IMR-90 (cell line): ENCODE data around the gene PHKB. TPM values are rescaled to one million over a fixed set of nuclear protein-coding genes. Genes with fewer than 3 reads are reported as not detected.

Source experiments
- ATAC-seq: fragments of 200-7000 bp; cut with Tn5 transposase; 2 replicates; pipeline ENCODE4 v1.9.1; 2020; ENCODE audit warnings: low read depth, mild to moderate bottlenecking, moderate library complexity
- BruUV-seq: library from RNA; stranded (reverse); fragments of 400-500 nt; replicated peaks from 2 replicates; lab custom pipeline; 2021; lab: Mats Ljungman, UMichigan
- CTCF ChIA-PET: fragments of 300-600 bp; formaldehyde crosslinking; extraction: SDS; loops from one replicate; lab custom pipeline; 2021; ENCODE audit warnings: antibody characterized with exemption; lab: Yijun Ruan, JAX
- POLR2A ChIA-PET: fragments of 300-600 bp; sonication (Branson Sonifier 250); formaldehyde crosslinking; loops from one replicate; lab custom pipeline; 2022; ENCODE audit warnings: antibody characterized with exemption; ENCODE audit not compliant: unreplicated experiment; lab: Charles Lee
- DNase-seq: peaks from one replicate; pipeline ENCODE4 v3.0.0; 2013
- H2AFZ ChIP-seq: replicated peaks from 2 replicates; pipeline ENCODE3; 2013; ENCODE audit warnings: low read length, mild to moderate bottlenecking; ENCODE audit not compliant: poor library complexity
- H2AK5ac ChIP-seq: 2 replicates; pipeline ENCODE4 v1.6.1; 2013; ENCODE audit warnings: low read depth, low read length, inconsistent platforms
- H2AK9ac ChIP-seq: replicated peaks from 2 replicates; pipeline ENCODE3; 2013; ENCODE audit warnings: mild to moderate bottlenecking, low read depth, low read length, moderate library complexity; ENCODE audit not compliant: poor library complexity
- H2BK120ac ChIP-seq: 2 replicates; pipeline ENCODE4 v1.6.1; 2013; ENCODE audit warnings: low read depth, low read length, inconsistent platforms
- H2BK15ac ChIP-seq: 3 replicates; pipeline ENCODE4 v1.6.1; 2013; ENCODE audit warnings: low read depth, low read length, inconsistent platforms
- H2BK20ac ChIP-seq: 2 replicates; pipeline ENCODE4 v1.6.1; 2013; ENCODE audit warnings: low read depth, mild to moderate bottlenecking, inconsistent platforms, low read length, moderate library complexity
- H2BK5ac ChIP-seq: 2 replicates; pipeline ENCODE4 v1.6.1; 2013; ENCODE audit warnings: mild to moderate bottlenecking, low read depth, low read length, inconsistent platforms; ENCODE audit not compliant: poor library complexity, severe bottlenecking
- H3K14ac ChIP-seq: replicated peaks from 2 replicates; pipeline ENCODE4 v1.6.1; 2013; ENCODE audit warnings: low read depth, low read length, inconsistent platforms
- H3K18ac ChIP-seq: 2 replicates; pipeline ENCODE4 v1.6.1; 2013; ENCODE audit warnings: low read depth, low read length, control low read depth
- H3K23ac ChIP-seq: 2 replicates; pipeline ENCODE4 v1.6.1; 2013; ENCODE audit warnings: low read depth, low read length, inconsistent platforms
- H3K27ac ChIP-seq: 2 replicates; pipeline ENCODE4 v1.5.1; 2013; ENCODE audit warnings: mild to moderate bottlenecking, control low read depth, low read length; ENCODE audit not compliant: insufficient read depth
- H3K27me3 ChIP-seq: 2 replicates; pipeline ENCODE4 v1.6.1; 2013; ENCODE audit warnings: low read length; ENCODE audit not compliant: control insufficient read depth, insufficient read depth
- H3K36me3 ChIP-seq: 2 replicates; pipeline ENCODE4 v1.6.1; 2013; ENCODE audit warnings: low read length, mixed read lengths; ENCODE audit not compliant: control insufficient read depth, insufficient read depth
- H3K4ac ChIP-seq: 2 replicates; pipeline ENCODE4 v1.6.1; 2013; ENCODE audit warnings: low read depth, low read length, inconsistent platforms
- H3K4me1 ChIP-seq: 2 replicates; pipeline ENCODE4 v1.6.1; 2013; ENCODE audit warnings: low read length, mixed read lengths; ENCODE audit not compliant: control insufficient read depth, insufficient read depth
- H3K4me2 ChIP-seq: 2 replicates; pipeline ENCODE4 v1.6.1; 2013; ENCODE audit warnings: low read depth, mild to moderate bottlenecking, control low read depth, low read length, moderate library complexity
- H3K4me3 ChIP-seq: 2 replicates; pipeline ENCODE4 v1.5.1; 2013; ENCODE audit warnings: low read depth, mild to moderate bottlenecking, control low read depth, low read length, moderate library complexity; ENCODE audit not compliant: insufficient read depth
- H3K56ac ChIP-seq: 2 replicates; pipeline ENCODE4 v1.6.1; 2013; ENCODE audit warnings: low read length, inconsistent platforms; ENCODE audit not compliant: insufficient read depth; ENCODE audit errors: extremely low read depth
- H3K79me1 ChIP-seq, 2 experiments: 2 replicates each; pipeline ENCODE4 v1.6.1; 2013; ENCODE audit warnings: low read length in 2 of 2, inconsistent platforms in 1 of 2, low read depth in 1 of 2
- H3K9ac ChIP-seq: 2 replicates; pipeline ENCODE4 v1.6.1; 2013; ENCODE audit warnings: low read depth, low read length, control low read depth
- H3K9me1 ChIP-seq: 2 replicates; pipeline ENCODE4 v1.6.1; 2013; ENCODE audit warnings: low read length, inconsistent platforms; ENCODE audit not compliant: insufficient read depth
- H3K9me3 ChIP-seq: 2 replicates; pipeline ENCODE4 v1.6.1; 2013; ENCODE audit warnings: low read length; ENCODE audit not compliant: control insufficient read depth, insufficient read depth
- H4K20me1 ChIP-seq: 2 replicates; pipeline ENCODE4 v1.6.1; 2013; ENCODE audit warnings: low read length, inconsistent platforms; ENCODE audit not compliant: insufficient read depth
- H4K5ac ChIP-seq: 2 replicates; pipeline ENCODE4 v1.6.1; 2013; ENCODE audit warnings: mild to moderate bottlenecking, low read depth, low read length, control low read depth
- H4K8ac ChIP-seq, 2 experiments: 2 replicates each; pipeline ENCODE4 v1.6.1; 2013; ENCODE audit warnings: low read depth in 2 of 2, low read length in 2 of 2, control low read depth in 1 of 2, inconsistent platforms in 1 of 2
- H4K91ac ChIP-seq: 2 replicates; pipeline ENCODE4 v1.6.1; 2013; ENCODE audit warnings: low read depth, low read length, inconsistent platforms; ENCODE audit not compliant: insufficient read depth
- FOS ChIP-seq: fragments of 150-350 bp; IDR thresholded peaks from 2 replicates; pipeline ENCODE4 v1.6.1; 2016; ENCODE audit warnings: low read depth, low read length
- WGBS, 2 experiments: methylation state at CpG; one replicate each; pipeline versions ENCODE4 v1.1.5 to v1.1.7; 2013; ENCODE audit warnings: missing lambda C conversion rate in 2 of 2; ENCODE audit not compliant: insufficient read length in 1 of 2; ENCODE audit errors: extremely low coverage in 2 of 2; 5-methylcytosine and 5-hydroxymethylcytosine counted together
- dilution Hi-C: fragments of 300-500 bp; cut with HindIII; formaldehyde crosslinking; loops from one replicate; pipeline ENCODE4 v1.14.3; 2018; ENCODE audit warnings: low sequenced_read_pairs; ENCODE audit not compliant: unreplicated experiment
- in situ Hi-C: fragments of 300-500 bp; cut with MboI; formaldehyde crosslinking; loops from 3 replicates; pipeline ENCODE4 v1.14.3; 2019; ENCODE audit warnings: low sequenced_read_pairs, inconsistent platforms, mixed read lengths
- intact Hi-C: fragments of 100-400 bp; cut with micrococcal nuclease; formaldehyde crosslinking; loops from 2 replicates; pipeline ENCODE4 v1.10.0; 2022
- polyA plus RNA-seq, 3 experiments: library from polyadenylated mRNA; depleted of rRNA; stranded (reverse); fragments of >200 nt; gene quantifications; 2 replicates each; pipeline ENCODE4 v1.2.3, GENCODE V29; 2012; ENCODE audit warnings: low replicate concordance in 1 of 3
- total RNA-seq: library from RNA; depleted of rRNA; stranded (reverse); fragments of >200 nt; gene quantifications from 2 replicates; pipeline ENCODE4 v1.2.3, GENCODE V29; 2012

PHKB gene
- total and polyA plus RNA-seq, 2 of the 4 experiments (the other 2 are of a cell fraction): 24.2 to 58.6 TPM

DNA sequence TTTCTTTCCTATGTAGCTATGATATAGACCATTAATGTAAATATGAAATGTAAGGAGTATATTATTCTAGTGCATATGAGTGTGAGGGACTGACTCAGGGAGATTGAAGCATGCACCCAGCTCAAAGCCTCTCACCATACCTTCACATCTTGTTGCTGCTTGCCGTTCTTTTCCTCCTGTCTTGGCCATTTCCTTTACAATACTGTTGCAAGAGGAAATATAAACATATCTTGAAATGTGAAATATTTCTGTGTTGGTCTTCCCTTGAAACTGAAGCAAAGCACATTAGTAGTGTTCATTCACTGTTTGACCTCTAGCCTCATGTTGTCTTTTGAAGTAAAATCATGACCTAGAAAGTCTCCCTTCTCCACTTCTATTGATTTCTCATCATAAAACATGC, 46.6 kb downstream of the PHKB start:
- no peak overlapping the region for H2BK20ac ChIP-seq
- H3K4me1 ChIP-seq: no peaks in the 10 kb centered on the region
- H3K9ac ChIP-seq: no peak overlapping the region
- in situ Hi-C loops (no loop called here), intact Hi-C loops (no loop called here), dilution Hi-C loops (no loop called here)
- no peak overlapping the region for H3K27ac ChIP-seq
- no peak for TF ChIP-seq FOS
- DNase-seq (peak; percentile 10), ATAC-seq (no peak; the same call in none of the 2 replicates)
- no peak overlapping the region for H3K14ac ChIP-seq
- H3K9me1 ChIP-seq: no peaks in the 10 kb centered on the region
- H4K20me1 ChIP-seq: no peaks in the 10 kb centered on the region
- H4K8ac ChIP-seq: no peak overlapping the region
- H3K79me1 ChIP-seq: peaks cover 4 to 8% of the 10 kb centered on the region in 2 experiments; a peak in 1 of 4 replicates
- no peak overlapping the region for H2BK120ac ChIP-seq
- H3K9me3 ChIP-seq: no peaks in the 10 kb centered on the region
- no peak overlapping the region for H3K18ac ChIP-seq
- H3K27me3 ChIP-seq: no peaks in the 10 kb centered on the region
- H2BK5ac ChIP-seq: no peak overlapping the region
- ChIA-PET POLR2A (no interaction called here), CTCF (interaction anchor here (1.8 kb wide), 1 partner anchor 366 kb away, joined by 5 read pairs; no protein-coding TSS in a partner anchor)
- H4K5ac ChIP-seq: no peak overlapping the region
- H2BK15ac ChIP-seq: no peak overlapping the region
- no peak overlapping the region for H4K91ac ChIP-seq
- no peak overlapping the region for H3K4me2 ChIP-seq
- H3K4ac ChIP-seq: no peak overlapping the region
- no peak overlapping the region for H2AK5ac ChIP-seq
- no peak overlapping the region for H3K4me3 ChIP-seq
- H3K23ac ChIP-seq: no peak overlapping the region
- no peak overlapping the region for H2AFZ ChIP-seq
- BruUV-seq: no TSS peak
- H3K36me3 ChIP-seq: peaks cover 17% of the 10 kb centered on the region
- H3K56ac ChIP-seq: no peak overlapping the region
- no peak overlapping the region for H2AK9ac ChIP-seq
- no CpG with 5 or more reads among the region's 1 CpG for WGBS, 2 experiments
